ENCODE measurements around the gene KLKB1.

GRCh38 chr4:186217733-186218293 is 9.5 kb upstream of the KLKB1 start:
- TF ChIP-seq CTCF (IDR thresholded peaks at IDR 0.05): peak; percentile 6; the same call in 1 of the 2 replicates
- TF ChIP-seq ZFX (IDR thresholded peaks at IDR 0.05; ENCODE audit: borderline replicate concordance): no peak
